HG03439 (cell line): ENCODE data around the gene OSER1.

Experiments
- ATAC-seq: cut with Tn5 transposase; IDR thresholded peaks from one replicate; pipeline ENCODE4 v1.9.1; 2021; ENCODE audit warnings: mild to moderate bottlenecking, moderate library complexity; ENCODE audit not compliant: unreplicated experiment

Gene OSER1

GRCh38 chr20:44228465-44229258 is 18.1 kb upstream of the OSER1 start:
- ATAC-seq = no peak

- ATAC-seq = no peak
Observed at GRCh38 chr20:44224637-44225036, 14.1 kb upstream of the OSER1 start.

DNA sequence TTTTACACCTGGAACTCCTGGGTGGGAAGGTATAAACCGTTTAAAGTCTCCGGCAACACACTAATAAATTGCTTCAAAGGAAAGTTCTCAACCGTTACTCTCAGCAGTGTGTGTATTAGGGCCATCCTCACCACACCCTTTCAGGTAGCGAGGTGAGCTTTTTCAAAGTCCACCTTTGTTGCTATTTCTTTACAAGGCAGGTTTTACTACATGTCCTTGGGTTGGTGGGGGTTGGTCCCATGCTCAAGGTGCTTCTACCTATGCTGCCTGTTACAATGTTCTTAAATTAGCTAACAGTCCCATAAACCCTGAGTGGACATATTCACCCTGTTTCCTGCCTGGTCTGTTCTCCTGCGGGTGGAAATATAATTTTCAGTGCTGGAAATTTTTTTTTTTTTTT is 13.2 kb upstream of the OSER1 start:
- ATAC-seq = no peak

GRCh38 chr20:44222633-44223368 is 12.2 kb upstream of the OSER1 start:
- ATAC-seq = no peak

DNA sequence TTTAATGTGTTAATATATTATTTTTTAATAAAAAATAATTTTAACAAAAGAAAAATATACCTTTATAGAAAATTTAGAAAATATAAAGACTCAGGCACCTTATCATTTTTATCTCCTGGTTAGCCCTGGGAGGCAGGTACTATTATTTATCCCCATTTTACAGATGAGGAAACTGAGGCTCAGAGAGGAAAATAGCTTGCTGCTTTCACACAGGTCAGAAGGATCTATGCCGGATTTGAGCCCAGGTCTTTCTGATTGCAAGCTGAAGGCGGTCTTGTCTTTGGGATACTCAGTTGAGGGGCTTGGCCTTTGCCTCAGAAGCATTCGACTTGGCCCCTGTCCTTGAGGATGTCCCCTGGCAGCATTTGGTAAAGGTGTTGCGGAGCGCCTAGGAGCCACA is 11.5 kb upstream of the OSER1 start:
- ATAC-seq = no peak

- no peak for ATAC-seq
Observed at GRCh38 chr20:44221368-44221954, 10.9 kb upstream of the OSER1 start.

GRCh38 chr20:44219791-44220190 is 9.2 kb upstream of the OSER1 start:
- ATAC-seq = no peak

GRCh38 chr20:44219170-44219730 is 8.7 kb upstream of the OSER1 start:
- ATAC-seq = no peak

- ATAC-seq = no peak
Observed at GRCh38 chr20:44218446-44218845, 7.9 kb upstream of the OSER1 start.

- ATAC-seq = no peak
Observed at GRCh38 chr20:44217342-44218092, 6.9 kb upstream of the OSER1 start.

GRCh38 chr20:44215125-44215524 is 4.6 kb upstream of the OSER1 start:
- ATAC-seq = no peak

GRCh38 chr20:44212792-44213191 is 2.2 kb upstream of the OSER1 start:
- no peak for ATAC-seq

DNA sequence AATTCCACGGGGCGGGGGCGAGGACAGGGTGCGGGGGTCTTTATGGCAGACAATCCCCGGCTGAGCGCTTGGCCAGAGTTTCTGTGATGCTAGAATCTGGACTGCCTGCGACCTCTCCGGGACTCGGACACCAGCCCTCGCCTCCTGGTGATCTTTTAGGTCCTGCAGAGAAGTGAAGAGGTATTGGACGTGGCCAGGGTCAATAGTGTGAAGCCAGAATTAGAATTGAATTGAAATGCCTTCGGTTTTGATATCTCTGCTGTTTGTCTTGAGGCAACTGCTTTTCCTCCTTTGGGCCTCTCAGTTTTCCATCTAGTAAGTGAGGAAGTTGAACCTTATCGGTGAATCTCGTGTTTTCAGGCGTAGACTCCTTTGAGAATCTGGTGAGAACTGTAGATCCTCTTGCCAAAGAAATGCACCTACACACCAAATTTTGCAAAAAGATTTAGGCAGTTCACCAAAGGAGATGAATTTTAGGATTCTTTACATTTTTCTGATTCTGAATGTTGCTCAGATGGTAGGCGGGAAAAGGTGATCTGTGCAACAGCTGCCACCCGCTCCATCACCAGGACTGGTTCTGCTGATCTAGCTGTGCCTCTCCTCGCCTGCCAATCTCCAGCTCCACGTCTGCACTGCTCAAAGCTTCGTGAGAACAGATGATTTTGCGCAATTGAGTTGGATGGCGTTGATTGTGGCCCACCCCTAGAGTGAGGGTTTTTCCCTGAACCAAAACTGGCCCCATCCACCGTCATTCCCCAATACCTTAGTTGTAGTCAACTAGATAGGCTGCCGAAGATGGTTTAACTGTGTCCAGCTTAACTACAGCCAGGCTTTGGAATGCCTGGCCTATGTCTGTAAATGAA is 837 bp upstream of the OSER1 start:
- no peak for ATAC-seq

DNA sequence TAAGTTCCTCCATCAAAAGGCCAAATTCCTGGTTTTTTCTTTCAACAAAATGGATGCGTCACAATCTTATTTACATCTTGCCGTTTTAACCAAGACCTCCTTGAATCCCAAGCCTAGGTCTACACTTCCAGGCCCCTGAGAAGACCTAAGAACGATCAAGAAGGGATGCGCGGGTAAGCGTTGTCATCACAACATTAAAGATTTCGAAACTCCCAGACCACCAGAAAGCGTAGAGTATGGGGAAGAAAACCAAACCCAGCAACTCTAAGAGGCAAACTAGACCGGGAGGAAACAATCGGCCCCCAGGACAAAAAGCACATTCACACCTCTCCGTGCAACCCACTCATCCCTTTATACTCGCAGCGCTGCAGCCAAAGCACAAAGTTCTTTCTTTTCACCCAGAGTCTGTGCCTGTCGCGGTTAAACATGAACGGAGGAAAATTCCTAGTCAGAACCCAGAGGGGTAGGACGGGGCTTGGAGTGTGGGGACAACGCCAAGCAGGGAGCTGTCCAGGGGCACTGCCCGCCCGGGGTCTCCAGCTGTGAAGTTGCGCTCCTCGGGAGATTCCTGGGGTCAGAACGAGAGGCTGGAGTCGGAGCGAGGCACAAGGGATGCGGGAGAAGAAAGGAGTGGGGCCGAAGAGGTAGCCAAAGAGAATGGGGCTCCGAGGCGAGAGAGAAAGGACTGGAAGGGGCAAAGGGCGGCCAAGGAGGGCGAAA is 725 bp downstream of the OSER1 start:
- no peak for ATAC-seq

- ATAC-seq = no peak
Observed at GRCh38 chr20:44208770-44209169, 1.8 kb downstream of the OSER1 start.

- ATAC-seq = no peak
Observed at GRCh38 chr20:44208165-44208564, 2.4 kb downstream of the OSER1 start.

GRCh38 chr20:44207126-44207723 is 3.3 kb downstream of the OSER1 start:
- no peak for ATAC-seq

- ATAC-seq = no peak
Observed at GRCh38 chr20:44206132-44206531, 4.4 kb downstream of the OSER1 start.

DNA sequence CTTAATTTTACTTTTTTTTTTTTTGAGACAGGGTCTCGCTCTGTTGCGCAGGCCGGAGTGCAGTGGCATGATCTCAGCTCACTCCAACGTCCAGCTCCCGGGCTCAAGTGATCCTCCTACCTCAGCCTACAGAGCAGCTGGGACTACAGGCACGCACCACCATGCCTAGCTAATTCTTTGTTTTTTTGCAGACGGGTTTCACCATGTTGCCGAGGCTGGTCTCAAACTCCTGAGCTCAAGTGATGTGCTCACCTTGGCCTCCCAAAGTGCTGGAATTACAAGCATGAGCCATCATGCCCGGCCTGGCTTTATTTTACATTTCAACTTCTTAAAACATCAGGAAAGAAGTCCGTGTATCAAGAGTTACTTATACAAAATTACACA is 5.7 kb downstream of the OSER1 start:
- no peak for ATAC-seq
